RKO (cell line): Measurements from ENCODE around the gene MPLKIP.
"Not testable (repeated sequence)": the region's sequence is repeated elsewhere in the genome, so short reads cannot be mapped to it uniquely, and the experiment has no call there.

Experiments
- DNase-seq: peaks from one replicate; pipeline ENCODE4 v3.0.0-alpha.2; 2016; ENCODE audit warnings: low spot score

Gene MPLKIP

GRCh38 chr7:40133561-40134427 is 628 bp downstream of the MPLKIP start:
- peak; percentile 14 for DNase-seq

DNA sequence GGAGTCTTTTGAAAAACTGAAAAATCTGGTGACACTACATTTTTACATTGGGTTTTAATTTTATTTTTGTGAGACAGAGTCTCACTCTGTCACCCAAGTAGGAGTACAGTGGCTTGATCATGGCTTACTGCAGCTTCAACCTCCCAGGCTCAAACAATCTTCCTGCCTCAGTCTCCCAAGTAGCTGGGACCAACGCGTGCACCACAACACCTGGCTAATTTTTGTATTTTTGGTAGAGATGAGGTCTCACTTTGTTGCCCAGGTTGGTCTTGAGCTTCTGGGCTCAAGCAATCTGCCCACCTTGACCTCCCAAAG is 11.5 kb downstream of the MPLKIP start:
- no peak for DNase-seq

- not testable (repeated sequence) for DNase-seq
These were observed 12.1 kb downstream of the MPLKIP start for GRCh38 chr7:40122100-40122939.

- DNase-seq: no peak
These were observed 14.4 kb downstream of the MPLKIP start for GRCh38 chr7:40120020-40120419.

DNA sequence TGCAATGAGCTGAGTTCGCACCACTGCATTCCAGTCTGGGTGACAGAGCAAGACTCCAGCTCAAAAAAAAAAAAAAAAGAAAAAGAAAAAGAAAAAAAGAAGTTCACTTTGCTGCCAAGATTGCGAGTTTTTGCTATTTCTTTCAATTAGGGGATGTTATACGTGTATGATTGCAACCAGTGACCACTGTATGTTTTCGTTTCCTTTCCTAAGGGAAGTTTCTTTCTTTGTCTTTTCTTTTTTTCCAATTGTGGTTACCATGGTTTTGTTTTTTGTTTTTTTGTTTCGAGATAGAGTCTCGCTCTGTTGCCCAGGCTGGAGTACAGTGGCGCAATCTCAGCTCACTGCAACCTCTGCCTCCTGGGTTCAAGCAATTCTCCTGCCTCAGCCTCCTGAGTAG is 16.2 kb downstream of the MPLKIP start:
- DNase-seq: not testable (repeated sequence)

GRCh38 chr7:40117199-40117598 is 17.2 kb downstream of the MPLKIP start:
- not testable (repeated sequence) for DNase-seq

DNA sequence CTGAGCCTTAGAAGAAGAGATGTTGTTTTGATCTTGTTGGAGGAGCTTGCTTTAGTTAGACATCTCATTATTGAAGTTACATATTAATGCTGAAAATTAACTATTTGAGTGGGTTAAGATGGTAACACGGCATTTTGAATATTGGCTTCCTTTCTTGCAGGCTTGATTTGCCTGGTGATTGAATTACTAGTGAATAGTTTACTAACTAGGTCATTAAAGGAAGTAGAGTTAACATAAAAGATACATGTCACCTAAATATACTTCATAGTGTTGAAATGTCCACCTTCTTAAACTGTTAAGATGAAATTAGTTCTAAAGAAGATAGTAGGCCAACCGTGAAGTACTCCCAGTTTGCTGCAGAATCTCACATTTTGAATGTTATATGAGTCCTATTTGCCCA is 18.5 kb downstream of the MPLKIP start:
- no peak for DNase-seq

- no peak for DNase-seq
These were observed 28.4 kb downstream of the MPLKIP start for GRCh38 chr7:40105879-40106473.

DNA sequence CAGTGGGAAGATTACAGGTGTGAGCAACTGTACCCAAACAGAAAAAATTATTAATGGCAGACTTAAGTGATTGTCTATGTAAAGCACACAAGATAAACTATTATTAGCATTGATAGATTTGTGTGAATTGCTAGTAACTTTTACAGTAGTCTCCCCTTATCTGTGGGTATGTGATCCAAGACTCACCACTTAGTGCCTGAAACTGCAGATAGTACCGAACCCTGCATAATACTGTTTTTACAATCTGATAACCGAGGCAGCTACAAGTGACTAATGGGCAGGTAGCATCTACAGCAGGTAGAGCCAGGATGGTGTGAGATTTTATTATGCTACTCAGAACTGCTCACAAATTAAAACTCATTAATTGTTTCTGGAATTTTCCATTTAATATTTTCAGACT is 31.5 kb downstream of the MPLKIP start:
- DNase-seq: no peak

DNA sequence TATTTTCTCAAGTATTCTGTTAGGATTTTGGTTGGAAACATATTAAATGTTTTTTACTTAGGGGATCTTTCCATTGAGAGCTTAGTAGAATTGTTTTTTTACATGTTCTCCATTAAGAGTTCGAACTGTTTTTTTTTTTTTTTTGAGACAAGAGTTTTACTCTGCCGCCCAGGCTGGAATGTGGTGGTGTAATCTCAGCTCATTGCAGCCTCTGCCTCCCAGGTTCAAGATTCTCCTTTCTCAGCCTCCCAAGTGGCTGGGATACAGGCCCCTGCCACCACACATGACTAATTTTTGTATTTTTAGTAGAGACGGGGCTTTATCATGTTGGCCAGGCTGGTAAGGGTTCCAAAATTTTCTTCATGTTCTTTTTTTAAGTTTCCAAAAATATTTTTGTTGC is 33.2 kb downstream of the MPLKIP start:
- no peak for DNase-seq

GRCh38 chr7:40099837-40100236 is 34.6 kb downstream of the MPLKIP start:
- no peak for DNase-seq

- DNase-seq: no peak
These were observed 35.6 kb downstream of the MPLKIP start for GRCh38 chr7:40098810-40099209.

DNA sequence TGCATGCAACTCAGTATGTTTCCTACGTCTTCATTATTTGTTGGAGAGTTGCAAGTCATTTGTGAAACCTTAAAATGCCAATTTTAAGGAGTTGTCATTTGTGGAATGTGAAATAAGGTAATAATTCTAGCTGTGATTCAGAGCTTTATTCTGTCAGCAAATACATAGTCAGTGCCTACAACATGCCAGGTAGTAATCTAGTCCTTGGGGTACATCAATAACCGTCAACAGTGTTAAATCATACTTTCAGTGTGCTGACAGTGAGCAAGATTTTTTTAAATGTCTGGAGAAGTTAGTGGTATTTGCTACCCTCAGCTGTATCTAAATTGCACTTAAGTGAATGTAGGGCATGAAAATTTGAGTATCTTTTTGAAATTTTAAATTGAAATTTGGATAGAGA is 36.7 kb downstream of the MPLKIP start:
- DNase-seq: no peak

DNA sequence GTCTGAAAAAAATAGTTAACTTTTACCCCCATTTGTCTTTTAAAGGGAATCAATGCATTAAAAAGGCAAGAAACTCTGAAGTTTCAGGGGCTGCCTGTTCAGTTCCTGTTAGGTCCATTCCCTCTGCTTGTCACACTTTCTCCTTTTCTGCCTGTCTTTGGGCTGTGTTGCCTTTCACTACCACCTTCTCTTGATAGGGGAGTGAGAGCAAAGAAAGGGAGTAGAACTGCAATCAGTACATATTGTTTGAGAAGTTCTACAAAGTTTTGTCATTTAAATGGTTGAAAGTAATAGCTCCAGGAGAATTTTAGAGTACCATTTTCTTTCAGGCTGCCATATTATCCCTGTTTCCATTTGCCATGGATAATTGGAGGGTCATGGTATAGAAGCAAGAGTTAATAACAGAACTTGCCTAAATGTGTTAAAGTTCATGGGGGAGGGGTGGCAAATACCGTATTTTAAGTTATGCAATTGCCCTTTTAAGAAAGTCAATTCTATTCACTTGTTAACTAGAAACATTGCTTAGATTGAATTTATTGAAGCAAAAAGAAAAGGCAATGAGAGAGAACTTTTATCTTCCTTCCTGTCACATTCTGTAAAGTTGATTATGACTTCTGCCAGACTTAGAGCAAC is 38.6 kb downstream of the MPLKIP start:
- DNase-seq: no peak

DNA sequence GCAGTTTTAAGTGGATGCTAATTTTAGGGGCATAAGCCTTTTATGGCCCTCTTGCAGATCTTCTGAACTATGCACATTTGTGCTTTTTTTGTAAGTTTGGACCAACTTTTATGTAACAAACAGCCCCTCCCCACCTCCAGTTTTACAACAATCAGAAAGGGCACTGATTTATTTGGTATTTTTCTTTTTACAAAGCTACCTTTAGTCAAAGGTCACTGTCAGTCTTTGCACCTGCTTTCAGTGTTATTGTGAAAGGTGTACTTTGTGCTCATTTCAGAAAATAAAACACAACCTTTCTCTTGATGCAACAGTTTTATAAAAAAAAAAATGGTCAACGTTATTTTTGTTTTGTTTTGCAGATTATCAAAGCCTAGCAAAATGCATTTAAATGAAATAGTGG is 39.2 kb downstream of the MPLKIP start:
- DNase-seq: no peak

GRCh38 chr7:40093631-40094350 is 40.6 kb downstream of the MPLKIP start:
- DNase-seq: no peak

- no peak for DNase-seq
These were observed 42.2 kb downstream of the MPLKIP start for GRCh38 chr7:40092182-40092581.

- no peak for DNase-seq
These were observed 56.6 kb downstream of the MPLKIP start for GRCh38 chr7:40077849-40078248.
